GM12872 (cell line): ENCODE measurements around the gene TFAP2D.

Experiments used
- CTCF ChIP-seq: IDR thresholded peaks from 3 replicates; pipeline ENCODE4 v1.5.1; 2011; ENCODE audit warnings: low read depth, mild to moderate bottlenecking, low read length, moderate library complexity; ENCODE audit not compliant: insufficient read depth

The TFAP2D gene

GRCh38 chr6:50699051-50699775, 14.1 kb upstream of the TFAP2D start:
- TF ChIP-seq CTCF = no peak

- no peak for TF ChIP-seq CTCF
Observed at GRCh38 chr6:50706575-50706974, 6.8 kb upstream of the TFAP2D start.

GRCh38 chr6:50707191-50707590, 6.1 kb upstream of the TFAP2D start:
- TF ChIP-seq CTCF = no peak

- TF ChIP-seq CTCF = no peak
Observed at GRCh38 chr6:50707652-50708300, 5.5 kb upstream of the TFAP2D start.

GRCh38 chr6:50708664-50709365, 4.5 kb upstream of the TFAP2D start:
- TF ChIP-seq CTCF = no peak

- TF ChIP-seq CTCF = no peak
Observed at GRCh38 chr6:50709366-50709734, 4.0 kb upstream of the TFAP2D start.

GRCh38 chr6:50711686-50712085, 1.6 kb upstream of the TFAP2D start:
- TF ChIP-seq CTCF = no peak
